Activated CD8-positive, alpha-beta T cell treated with anti-CD3 and anti-CD28 coated beads for 36 hours (primary cell): ENCODE measurements around the gene CCS. TPM values are rescaled to one million over a fixed set of nuclear protein-coding genes. Genes with fewer than 3 reads are reported as not detected.
"Not testable (repeated sequence)": the region's sequence is repeated elsewhere in the genome, so short reads cannot be mapped to it uniquely, and the experiment has no call there.

Experiments
- ATAC-seq: fragments of 200-7000 bp; cut with Tn5 transposase; one replicate; pipeline ENCODE4 v1.10.0; 2021; ENCODE audit warnings: mild to moderate bottlenecking, moderate library complexity
- CTCF ChIA-PET: fragments of 350-600 bp; sonication (Branson Sonifier 250); formaldehyde crosslinking; loops from one replicate; lab custom pipeline; 2021; ENCODE audit warnings: antibody characterized with exemption; lab: Charles Lee
- POLR2A ChIA-PET: fragments of 350-600 bp; sonication (Branson Sonifier 250); formaldehyde crosslinking; loops from one replicate; lab custom pipeline; 2021; ENCODE audit warnings: antibody characterized with exemption; lab: Charles Lee
- DNase-seq: peaks from one replicate; pipeline ENCODE4 v3.0.0-alpha.2; 2020
- H3K27ac Mint-ChIP-seq: one replicate; pipeline ENCODE4 v1.8.0; 2021; ENCODE audit warnings: mild to moderate bottlenecking, mixed read lengths
- H3K27me3 Mint-ChIP-seq: one replicate; pipeline ENCODE4 v1.8.0; 2021; ENCODE audit warnings: mixed read lengths
- H3K36me3 Mint-ChIP-seq: one replicate; pipeline ENCODE4 v1.8.0; 2021; ENCODE audit warnings: low read depth, mixed read lengths
- H3K4me1 Mint-ChIP-seq: one replicate; pipeline ENCODE4 v1.8.0; 2021; ENCODE audit warnings: low read depth, mixed read lengths
- H3K4me3 Mint-ChIP-seq: one replicate; pipeline ENCODE4 v1.8.0; 2021; ENCODE audit warnings: mild to moderate bottlenecking, moderate library complexity, mixed read lengths
- H3K9me3 Mint-ChIP-seq: one replicate; pipeline ENCODE4 v1.8.0; 2021; ENCODE audit warnings: mixed read lengths
- intact Hi-C: fragments of 100-400 bp; cut with micrococcal nuclease; formaldehyde crosslinking; loops from one replicate; pipeline ENCODE4 v1.10.0; 2022
- total RNA-seq, 2 experiments: library from RNA; stranded (reverse); gene quantifications; one replicate each; pipeline ENCODE4 v1.2.3, GENCODE V29; 2021
- TF ChIP-seq, protein P1 (sequence below): fragments of 200-600 bp; IDR thresholded peaks from one replicate; pipeline ENCODE4 v1.8.0; 2022; ENCODE audit warnings: antibody characterized with exemption, mild to moderate bottlenecking

Gene CCS
- total RNA-seq, 2 experiments from 2014 or later: 22.0 to 25.6 TPM

DNA sequence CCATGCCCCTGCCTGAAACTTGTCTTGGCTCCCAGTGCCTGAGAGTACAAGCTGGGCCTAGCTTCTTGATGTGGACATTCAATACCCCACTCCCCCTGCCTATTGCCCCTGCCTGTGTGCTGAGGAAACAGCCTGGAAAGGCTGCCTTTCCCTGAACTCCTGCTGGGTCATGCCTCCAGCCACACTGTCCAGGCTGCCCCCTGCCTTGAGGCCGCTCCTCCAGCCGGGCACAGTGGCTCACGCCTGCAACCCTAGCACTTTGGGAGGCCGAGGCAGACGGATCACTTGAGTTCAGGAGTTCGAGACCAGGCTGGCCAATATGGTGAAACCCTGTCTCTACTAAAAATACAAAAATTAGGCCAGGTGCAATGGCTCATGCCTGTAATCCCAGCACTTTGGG, 10.1 kb downstream of the CCS start:
- H3K4me1 Mint-ChIP-seq: no peaks in the 10 kb centered on the region
- peaks cover 3% of the 10 kb centered on the region for H3K36me3 Mint-ChIP-seq
- H3K9me3 Mint-ChIP-seq: no peaks in the 10 kb centered on the region
- no peaks in the 10 kb centered on the region for H3K27me3 Mint-ChIP-seq
- ATAC-seq (no peak), DNase-seq (no peak)
- TF ChIP-seq, protein P1, sequence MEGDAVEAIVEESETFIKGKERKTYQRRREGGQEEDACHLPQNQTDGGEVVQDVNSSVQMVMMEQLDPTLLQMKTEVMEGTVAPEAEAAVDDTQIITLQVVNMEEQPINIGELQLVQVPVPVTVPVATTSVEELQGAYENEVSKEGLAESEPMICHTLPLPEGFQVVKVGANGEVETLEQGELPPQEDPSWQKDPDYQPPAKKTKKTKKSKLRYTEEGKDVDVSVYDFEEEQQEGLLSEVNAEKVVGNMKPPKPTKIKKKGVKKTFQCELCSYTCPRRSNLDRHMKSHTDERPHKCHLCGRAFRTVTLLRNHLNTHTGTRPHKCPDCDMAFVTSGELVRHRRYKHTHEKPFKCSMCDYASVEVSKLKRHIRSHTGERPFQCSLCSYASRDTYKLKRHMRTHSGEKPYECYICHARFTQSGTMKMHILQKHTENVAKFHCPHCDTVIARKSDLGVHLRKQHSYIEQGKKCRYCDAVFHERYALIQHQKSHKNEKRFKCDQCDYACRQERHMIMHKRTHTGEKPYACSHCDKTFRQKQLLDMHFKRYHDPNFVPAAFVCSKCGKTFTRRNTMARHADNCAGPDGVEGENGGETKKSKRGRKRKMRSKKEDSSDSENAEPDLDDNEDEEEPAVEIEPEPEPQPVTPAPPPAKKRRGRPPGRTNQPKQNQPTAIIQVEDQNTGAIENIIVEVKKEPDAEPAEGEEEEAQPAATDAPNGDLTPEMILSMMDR: no peak
- H3K27ac Mint-ChIP-seq: no peak overlapping the region
- intact Hi-C loops: no loop called here
- ChIA-PET CTCF (interaction anchor here (1.1 kb wide), 1 partner anchor 11 kb away, joined by 3 read pairs; no protein-coding TSS in a partner anchor), POLR2A (interaction anchor here (0.7 kb wide), 1 partner anchor 75 kb away, joined by 3 read pairs; no protein-coding TSS in a partner anchor)
- H3K4me3 Mint-ChIP-seq: no peak overlapping the region

DNA sequence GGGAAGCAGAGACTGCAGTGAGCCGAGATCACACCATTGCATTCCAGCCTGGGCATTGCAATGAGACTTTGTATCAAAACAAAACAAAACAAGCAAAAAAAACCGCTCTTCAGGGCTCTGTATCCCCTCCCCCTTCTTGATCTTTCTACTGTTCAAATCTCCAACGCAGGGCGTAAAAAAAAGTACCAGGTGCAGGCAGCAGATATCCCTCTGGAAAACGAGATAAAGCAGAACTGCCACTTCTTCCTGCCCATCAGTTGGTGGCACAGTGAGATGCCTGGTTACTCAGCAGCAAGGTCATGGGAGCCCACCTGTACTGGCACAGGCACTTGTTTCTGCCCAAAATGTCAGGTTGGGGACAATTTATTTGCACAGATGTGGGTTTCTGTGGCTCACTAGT, 11.2 kb downstream of the CCS start:
- Mint-ChIP-seq H3K36me3 (peaks cover 3% of the 10 kb centered on the region), H3K27me3 (no peaks in the 10 kb centered on the region), H3K27ac (no peak overlapping the region), H3K4me3 (no peak overlapping the region), H3K4me1 (no peaks in the 10 kb centered on the region), H3K9me3 (no peaks in the 10 kb centered on the region)
- CTCF ChIA-PET: interaction anchor here (1.3 kb wide), 1 partner anchor 25 kb away, joined by 4 read pairs; no protein-coding TSS in a partner anchor
- POLR2A ChIA-PET: no interaction called here
- ATAC-seq: no peak
- intact Hi-C loops: no loop called here
- TF ChIP-seq, protein P1: no peak
- no peak for DNase-seq

DNA sequence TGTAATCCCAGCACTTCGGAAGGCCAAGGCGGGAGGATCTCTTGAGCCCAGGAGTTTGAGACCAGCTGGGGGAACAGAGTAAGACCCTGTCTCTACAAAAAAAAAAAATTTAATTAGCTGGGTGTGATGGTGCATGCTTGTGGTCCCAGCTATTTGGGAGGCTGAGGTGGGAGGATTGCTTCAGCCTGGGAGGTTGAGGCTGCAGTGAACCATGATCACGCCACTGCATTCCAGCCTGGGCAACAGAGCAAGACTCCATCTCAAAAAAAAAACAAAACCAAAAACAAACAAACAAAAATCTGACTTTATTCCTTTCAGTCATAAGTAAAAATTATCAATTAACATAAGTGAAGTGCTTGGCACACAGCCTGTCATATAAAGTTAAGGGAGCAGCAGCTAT, 13.6 kb downstream of the CCS start:
- DNase-seq, H3K36me3 Mint-ChIP-seq, H3K27ac Mint-ChIP-seq, H3K9me3 Mint-ChIP-seq, H3K4me1 Mint-ChIP-seq, H3K27me3 Mint-ChIP-seq, ATAC-seq, H3K4me3 Mint-ChIP-seq, intact Hi-C loops: not testable (repeated sequence)
- POLR2A ChIA-PET: interaction anchor here (0.6 to 5.2 kb wide), 2 partner anchors 10 to 38 kb away, joined by 3 to 24 read pairs; partner anchors contain the start of gene RBM14
- CTCF ChIA-PET: interaction anchor here (0.7 kb wide), 1 partner anchor 31 kb away, joined by 3 read pairs; no protein-coding TSS in a partner anchor

DNA sequence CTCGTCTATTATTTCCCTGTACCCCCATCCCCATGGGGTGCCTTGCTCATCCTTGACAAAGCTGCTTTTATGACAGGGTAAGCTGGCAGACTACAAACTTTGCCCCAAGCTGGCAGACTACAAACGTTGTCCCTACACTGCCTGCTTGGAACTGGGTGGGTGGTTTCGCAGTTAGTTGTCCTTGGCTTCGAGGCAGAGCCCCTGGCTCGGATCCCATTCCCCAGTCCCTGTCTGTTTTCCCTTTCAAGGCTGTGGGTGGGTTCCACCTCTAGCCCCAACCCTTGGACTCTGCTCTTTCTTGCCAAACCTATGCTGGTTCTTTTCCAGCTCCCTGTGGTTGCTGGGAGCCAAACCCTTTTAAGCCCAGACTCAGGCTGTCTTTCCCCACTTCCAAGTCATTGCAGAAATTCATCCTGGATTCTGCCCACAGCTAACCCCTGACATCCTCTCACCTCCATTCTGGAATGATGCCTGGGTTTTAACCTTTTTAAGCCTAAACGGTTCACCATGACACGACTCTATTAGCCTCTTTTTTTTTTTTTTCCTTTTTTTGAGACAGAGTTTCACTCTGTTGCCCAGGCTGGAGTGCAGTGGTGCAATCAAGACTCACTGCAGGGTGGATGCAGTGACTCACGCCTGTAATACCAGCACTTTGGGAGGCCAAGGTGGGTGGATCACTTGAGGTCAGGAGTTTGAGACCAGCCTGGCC, 14.3 kb downstream of the CCS start:
- H3K9me3 Mint-ChIP-seq: no peaks in the 10 kb centered on the region
- TF ChIP-seq, protein P1: no peak
- ATAC-seq (no peak), DNase-seq (no peak)
- H3K27ac Mint-ChIP-seq: no peak overlapping the region
- ChIA-PET CTCF (interaction anchor here (0.7 kb wide), 1 partner anchor 31 kb away, joined by 3 read pairs; no protein-coding TSS in a partner anchor), POLR2A (interaction anchor here (0.6 to 5.2 kb wide), 2 partner anchors 10 to 38 kb away, joined by 3 to 24 read pairs; partner anchors contain the start of gene RBM14)
- H3K4me3 Mint-ChIP-seq: no peak overlapping the region
- intact Hi-C loops: no loop called here
- H3K27me3 Mint-ChIP-seq: no peaks in the 10 kb centered on the region
- peaks cover 5% of the 10 kb centered on the region for H3K4me1 Mint-ChIP-seq
- peaks cover 2% of the 10 kb centered on the region for H3K36me3 Mint-ChIP-seq

DNA sequence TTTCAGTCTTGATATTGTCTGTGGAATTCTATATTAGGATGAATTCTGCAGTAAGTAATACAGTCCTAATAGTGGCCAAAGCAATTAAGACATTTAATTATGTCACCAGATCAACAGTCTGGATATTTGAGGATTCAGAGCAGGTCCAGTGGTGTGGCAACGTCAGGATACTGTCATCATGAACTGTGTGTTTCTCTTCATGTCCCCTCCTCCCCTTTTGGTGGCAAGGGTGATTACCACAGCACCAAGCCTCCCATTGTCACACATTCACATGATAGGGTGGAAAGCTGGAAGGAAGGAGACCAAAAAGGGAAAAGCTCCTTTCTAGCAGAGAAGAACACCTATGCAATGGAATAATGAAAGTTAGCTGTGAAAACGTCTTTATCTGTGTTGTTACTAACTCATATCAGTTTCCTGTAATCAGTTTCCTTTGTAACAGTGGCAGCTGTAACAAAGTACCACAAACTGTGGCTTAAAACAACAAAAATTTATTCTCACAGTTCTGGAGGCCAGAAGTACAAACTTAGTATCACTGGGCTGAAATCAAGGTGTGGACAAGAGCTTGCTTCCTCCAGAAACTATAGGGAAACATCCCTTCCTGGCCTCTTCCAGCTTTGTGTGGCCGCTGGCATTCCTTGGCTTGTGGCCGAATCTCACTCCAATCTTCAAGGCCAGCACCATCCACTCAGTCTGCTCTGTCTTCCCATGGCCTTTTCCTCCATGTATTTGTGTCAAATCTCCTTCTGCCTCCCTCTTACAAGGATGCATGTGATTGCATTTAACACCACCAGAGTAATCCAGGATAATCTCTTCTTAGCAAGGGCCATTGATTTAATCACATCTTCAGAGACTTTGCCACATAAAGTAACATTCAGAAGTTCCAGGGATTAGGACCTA, 17.0 kb downstream of the CCS start:
- peaks cover 5% of the 10 kb centered on the region for H3K4me1 Mint-ChIP-seq
- no peak overlapping the region for H3K4me3 Mint-ChIP-seq
- H3K9me3 Mint-ChIP-seq: no peaks in the 10 kb centered on the region
- H3K36me3 Mint-ChIP-seq: no peaks in the 10 kb centered on the region
- POLR2A ChIA-PET: interaction anchor here (0.9 to 5.2 kb wide), 2 partner anchors 7 to 14 kb away, joined by 4 to 24 read pairs; partner anchors contain the start of gene RBM14
- intact Hi-C loops: no loop called here
- DNase-seq: no peak
- CTCF ChIA-PET: interaction anchor here (1.0 kb wide), 1 partner anchor 17 kb away, joined by 3 read pairs; the partner anchor contains the start of genes CCDC87 and CCS
- no peaks in the 10 kb centered on the region for H3K27me3 Mint-ChIP-seq
- TF ChIP-seq, protein P1: no peak
- H3K27ac Mint-ChIP-seq: peak overlapping the region; percentile 1
- ATAC-seq: peak; percentile 24
